Left lung (tissue), 10 donors: ENCODE measurements around the gene PLEKHS1. TPM values are rescaled to one million over a fixed set of nuclear protein-coding genes. Genes with fewer than 3 reads are reported as not detected.

ENCODE experiments used
- ATAC-seq: fragments of 200-7000 bp; cut with Tn5 transposase; one replicate; pipeline ENCODE4 v1.9.1; 2020; ENCODE audit warnings: moderate library complexity
- DNase-seq, 4 donors: peaks; one replicate each; pipeline ENCODE4 v3.0.0-alpha.2; 2013 to 2020
- H3K27ac ChIP-seq, 2 donors: fragments of 200-600 bp; sonication (generic) in 1 of 2; one replicate each; pipeline versions ENCODE4 v1.5.0 to v1.8.0; 2020 to 2021
- H3K27me3 ChIP-seq, 2 donors: fragments of 200-600 bp; sonication (generic) in 1 of 2; one replicate each; pipeline versions ENCODE4 v1.5.0 to v1.8.0; 2020 to 2021
- H3K36me3 ChIP-seq, 2 donors: fragments of 200-600 bp; sonication (generic) in 1 of 2; one replicate each; pipeline versions ENCODE4 v1.5.0 to v1.8.0; 2020 to 2021
- H3K4me1 ChIP-seq, 2 donors: fragments of 200-600 bp; one replicate each; pipeline ENCODE4 v1.8.0; 2021
- H3K4me3 ChIP-seq, 2 donors: fragments of 200-600 bp; sonication (generic) in 1 of 2; one replicate each; pipeline versions ENCODE4 v1.5.0 to v1.8.0; 2020 to 2021; ENCODE audit warnings: mild to moderate bottlenecking in 1 of 2
- H3K9me3 ChIP-seq, 2 donors: fragments of 200-600 bp; sonication (generic) in 1 of 2; one replicate each; pipeline versions ENCODE4 v1.5.0 to v1.8.0; 2020 to 2021
- CTCF ChIP-seq, 2 donors: fragments of 200-600 bp; sonication (generic) in 1 of 2; IDR thresholded peaks; one replicate each; pipeline versions ENCODE4 v1.5.0 to v1.8.0; 2021; ENCODE audit warnings: antibody characterized with exemption in 2 of 2
- intact Hi-C, 2 donors: fragments of 100-400 bp; cut with DNase I; formaldehyde crosslinking; loops; one replicate each; pipeline versions ENCODE4 v1.11.2 to v1.14.2; 2022
- polyA plus RNA-seq, 6 donors: library from polyadenylated mRNA; unstranded; fragments of 120-200 nt; gene quantifications; one replicate each; pipeline ENCODE4 v1.2.1, GENCODE V29; 2013; ENCODE audit not compliant: insufficient read length in 6 of 6
- total RNA-seq, 2 donors: library from RNA; stranded (reverse); fragmentation: NEBNext Ultra II Directional; extraction: Animal tissue kit (Norgen Biotek cat#: 25700); gene quantifications; one replicate each; pipeline ENCODE4 v1.2.1, GENCODE V29; 2021
- donor health status: DM: no; HTN: yes; CAD: no.
- donor health status: DM: no; HTN: no; CAD: no.

Gene PLEKHS1
- total and polyA plus RNA-seq, 8 donors: 0.05 to 4.7 (median 0.13) TPM; not detected in 1

- H3K27ac ChIP-seq: no peak overlapping the region
- H3K4me3 ChIP-seq: no peak overlapping the region
- no peaks in the 10 kb centered on the region for H3K9me3 ChIP-seq
Measured at GRCh38 chr10:113746217-113746957, 5.1 kb upstream of the PLEKHS1 start.

GRCh38 chr10:113752553-113752952 lies 1.1 kb downstream of the PLEKHS1 start:
- no peak overlapping the region for H3K4me3 ChIP-seq
- intact Hi-C loops: no loop called here
- no peaks in the 10 kb centered on the region for H3K36me3 ChIP-seq
- no peaks in the 10 kb centered on the region for H3K9me3 ChIP-seq
- no peaks in the 10 kb centered on the region for H3K27me3 ChIP-seq
- H3K27ac ChIP-seq: no peak overlapping the region
- ATAC-seq (no peak), DNase-seq (no peak)
- peaks cover 0 to 11% of the 10 kb centered on the region in 2 donors for H3K4me1 ChIP-seq
- no peak for TF ChIP-seq CTCF (IDR thresholded peaks at IDR 0.05)

More at GRCh38 chr10:113746217-113746957, 5.1 kb upstream of the PLEKHS1 start:
- DNase-seq (no peak), ATAC-seq (no peak)
- intact Hi-C loops: no loop called here
- Histone ChIP-seq H3K4me1 (peaks cover 0 to 5% of the 10 kb centered on the region in 2 donors), H3K27me3 (no peaks in the 10 kb centered on the region), H3K36me3 (no peaks in the 10 kb centered on the region)
- no peak for TF ChIP-seq CTCF (IDR thresholded peaks at IDR 0.05)

GRCh38 chr10:113753020-113753692 lies 1.7 kb downstream of the PLEKHS1 start:
- H3K4me1 ChIP-seq: peaks cover 0 to 11% of the 10 kb centered on the region in 2 donors
- ATAC-seq (peak; percentile 65), DNase-seq (peak in 1 of 4 donors; percentile 35)
- no peak overlapping the region for H3K4me3 ChIP-seq
- no peak overlapping the region for H3K27ac ChIP-seq
- H3K36me3 ChIP-seq: no peaks in the 10 kb centered on the region
- TF ChIP-seq CTCF (IDR thresholded peaks at IDR 0.05): no peak
- H3K27me3 ChIP-seq: no peaks in the 10 kb centered on the region
- H3K9me3 ChIP-seq: no peaks in the 10 kb centered on the region
- intact Hi-C loops: no loop called here

- H3K27me3 ChIP-seq: no peaks in the 10 kb centered on the region
- H3K36me3 ChIP-seq: no peaks in the 10 kb centered on the region
- no peak for DNase-seq
- intact Hi-C loops: no loop called here
- no peak overlapping the region for H3K4me3 ChIP-seq
- no peaks in the 10 kb centered on the region for H3K9me3 ChIP-seq
- no peak for TF ChIP-seq CTCF (IDR thresholded peaks at IDR 0.05)
- H3K27ac ChIP-seq: no peak overlapping the region
- ATAC-seq: no peak
- H3K4me1 ChIP-seq: peaks cover 0 to 11% of the 10 kb centered on the region in 2 donors
Measured at GRCh38 chr10:113754125-113754524, 2.6 kb downstream of the PLEKHS1 start.

GRCh38 chr10:113754768-113755167 lies 3.3 kb downstream of the PLEKHS1 start:
- ATAC-seq: no peak
- peaks cover 0 to 11% of the 10 kb centered on the region in 2 donors for H3K4me1 ChIP-seq

More at GRCh38 chr10:113754768-113755167, 3.3 kb downstream of the PLEKHS1 start:
- no peaks in the 10 kb centered on the region for H3K27me3 ChIP-seq
- intact Hi-C loops: no loop called here
- no peak overlapping the region for H3K4me3 ChIP-seq
- TF ChIP-seq CTCF (IDR thresholded peaks at IDR 0.05): no peak
- H3K27ac ChIP-seq: no peak overlapping the region
- H3K9me3 ChIP-seq: no peaks in the 10 kb centered on the region
- H3K36me3 ChIP-seq: no peaks in the 10 kb centered on the region
- no peak for DNase-seq
